ENCODE data around the gene FAM222B.

DNA sequence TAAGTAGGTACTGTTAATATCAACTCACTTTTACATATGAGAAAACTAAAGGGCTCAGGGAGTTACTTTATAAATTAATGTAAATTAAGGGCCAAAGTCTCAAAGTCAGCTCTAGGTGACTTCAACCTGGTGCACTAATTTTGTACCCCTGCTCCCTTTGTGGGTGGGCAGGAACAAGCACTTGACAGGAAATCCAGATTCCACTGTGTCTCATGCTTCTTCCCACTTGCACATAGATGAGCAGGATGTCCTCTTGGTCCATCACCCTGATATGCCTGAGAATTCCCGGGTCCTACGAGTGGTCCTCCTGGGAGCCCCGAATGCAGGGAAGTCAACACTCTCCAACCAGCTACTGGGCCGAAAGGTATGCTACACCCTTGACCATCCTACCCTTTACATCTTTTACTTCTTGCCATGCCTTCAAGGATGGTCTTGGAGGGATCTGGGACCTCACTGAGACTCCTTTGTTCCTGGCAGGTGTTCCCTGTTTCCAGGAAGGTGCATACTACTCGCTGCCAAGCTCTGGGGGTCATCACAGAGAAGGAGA is 13.5 kb upstream of the FAM222B start:
- TF ChIP-seq, protein P1, sequence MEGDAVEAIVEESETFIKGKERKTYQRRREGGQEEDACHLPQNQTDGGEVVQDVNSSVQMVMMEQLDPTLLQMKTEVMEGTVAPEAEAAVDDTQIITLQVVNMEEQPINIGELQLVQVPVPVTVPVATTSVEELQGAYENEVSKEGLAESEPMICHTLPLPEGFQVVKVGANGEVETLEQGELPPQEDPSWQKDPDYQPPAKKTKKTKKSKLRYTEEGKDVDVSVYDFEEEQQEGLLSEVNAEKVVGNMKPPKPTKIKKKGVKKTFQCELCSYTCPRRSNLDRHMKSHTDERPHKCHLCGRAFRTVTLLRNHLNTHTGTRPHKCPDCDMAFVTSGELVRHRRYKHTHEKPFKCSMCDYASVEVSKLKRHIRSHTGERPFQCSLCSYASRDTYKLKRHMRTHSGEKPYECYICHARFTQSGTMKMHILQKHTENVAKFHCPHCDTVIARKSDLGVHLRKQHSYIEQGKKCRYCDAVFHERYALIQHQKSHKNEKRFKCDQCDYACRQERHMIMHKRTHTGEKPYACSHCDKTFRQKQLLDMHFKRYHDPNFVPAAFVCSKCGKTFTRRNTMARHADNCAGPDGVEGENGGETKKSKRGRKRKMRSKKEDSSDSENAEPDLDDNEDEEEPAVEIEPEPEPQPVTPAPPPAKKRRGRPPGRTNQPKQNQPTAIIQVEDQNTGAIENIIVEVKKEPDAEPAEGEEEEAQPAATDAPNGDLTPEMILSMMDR (optimal IDR thresholded peaks at IDR 0.05 in 1 of 3, IDR thresholded peaks at IDR 0.05 in 1 of 3, conservative IDR thresholded peaks at IDR 0.05 in 1 of 3; ENCODE audit: extremely low read depth in 1 of 3, insufficient read depth in 2 of 3, low read length in 3 of 3), result no peak
- no peak for TF ChIP-seq EZH2 (IDR thresholded peaks at IDR 0.05; ENCODE audit: low read length)
